Keratinocyte (primary cell): ENCODE data around the gene ZNF862. TPM values are rescaled to one million over a fixed set of nuclear protein-coding genes. Genes with fewer than 3 reads are reported as not detected.

ENCODE experiments used
- DNase-seq: peaks from one replicate; pipeline ENCODE4 v3.0.0-alpha.2; 2011; ENCODE audit warnings: low read depth, missing footprints, low spot score
- FAIRE-seq: peaks from 2 replicates; lab custom pipeline; 2011; peaks lifted over from hg19 to GRCh38; lab: Jason Lieb, UNC
- H2AFZ ChIP-seq: 2 replicates; pipeline ENCODE4 v1.6.0; 2012; ENCODE audit warnings: low read length, control low read depth, inconsistent platforms; ENCODE audit not compliant: control insufficient read depth
- H3K27ac ChIP-seq: 2 replicates; pipeline ENCODE4 v1.5.1; 2011; ENCODE audit warnings: low read length; ENCODE audit not compliant: control insufficient read depth, insufficient read depth
- H3K27me3 ChIP-seq: 3 replicates; pipeline ENCODE4 v1.6.0; 2011; ENCODE audit warnings: low read length; ENCODE audit not compliant: control insufficient read depth, insufficient read depth; ENCODE audit errors: extremely low read depth
- H3K36me3 ChIP-seq, 2 experiments: 2 replicates in 1 of 2; 3 replicates in 1 of 2; pipeline ENCODE4 v1.5.1; 2011; ENCODE audit warnings: low read length in 2 of 2, mild to moderate bottlenecking in 1 of 2; ENCODE audit not compliant: control insufficient read depth in 2 of 2, insufficient read depth in 2 of 2; ENCODE audit errors: extremely low read depth in 1 of 2
- H3K4me1 ChIP-seq: 3 replicates; pipeline ENCODE4 v1.5.1; 2011; ENCODE audit warnings: low read length; ENCODE audit not compliant: control insufficient read depth, insufficient read depth; ENCODE audit errors: extremely low read depth
- H3K4me2 ChIP-seq: 3 replicates; pipeline ENCODE4 v1.6.0; 2011; ENCODE audit warnings: low read depth, low read length; ENCODE audit not compliant: control insufficient read depth, insufficient read depth; ENCODE audit errors: extremely low read depth
- H3K4me3 ChIP-seq, 3 experiments: fragments of 200-600 bp in 1 of 3; sonication (generic) in 1 of 3; 2 replicates in 2 of 3; 3 replicates in 1 of 3; pipeline ENCODE4 v1.5.1; 2011 to 2016; ENCODE audit warnings: low read length in 3 of 3, mild to moderate bottlenecking in 3 of 3, control low read depth in 2 of 3, inconsistent platforms in 1 of 3, low read depth in 1 of 3, mixed read lengths in 1 of 3, mixed run types in 1 of 3, moderate library complexity in 1 of 3; ENCODE audit not compliant: control insufficient read depth in 2 of 3, insufficient read depth in 2 of 3; ENCODE audit errors: extremely low read depth in 1 of 3
- H3K79me2 ChIP-seq: 2 replicates; pipeline ENCODE4 v1.6.0; 2012; ENCODE audit warnings: low read length; ENCODE audit not compliant: control insufficient read depth, insufficient read depth
- H3K9ac ChIP-seq: 3 replicates; pipeline ENCODE4 v1.6.0; 2011; ENCODE audit warnings: low read length; ENCODE audit not compliant: control insufficient read depth, insufficient read depth; ENCODE audit errors: extremely low read depth
- H3K9me1 ChIP-seq: 3 replicates; pipeline ENCODE4 v1.6.0; 2011; ENCODE audit warnings: low read length; ENCODE audit not compliant: control insufficient read depth, insufficient read depth; ENCODE audit errors: extremely low read depth
- H3K9me3 ChIP-seq: 2 replicates; pipeline ENCODE4 v1.5.1; 2012; ENCODE audit warnings: low read depth, low read length; ENCODE audit not compliant: control insufficient read depth
- H4K20me1 ChIP-seq: 3 replicates; pipeline ENCODE4 v1.6.0; 2011; ENCODE audit warnings: low read length; ENCODE audit not compliant: control insufficient read depth, insufficient read depth; ENCODE audit errors: extremely low read depth
- CTCF ChIP-seq, 3 experiments: IDR thresholded peaks in 1 of 3; conservative IDR thresholded peaks in 1 of 3; optimal IDR thresholded peaks in 1 of 3; 2 replicates in 2 of 3; 3 replicates in 1 of 3; pipeline versions ENCODE3 to v1.5.1; 2011; ENCODE audit warnings: low read length in 3 of 3, mild to moderate bottlenecking in 3 of 3, moderate library complexity in 2 of 3, control low read depth in 1 of 3, inconsistent platforms in 1 of 3; ENCODE audit not compliant: insufficient read depth in 2 of 3; ENCODE audit errors: extremely low read depth in 1 of 3
- EZH2 ChIP-seq: IDR thresholded peaks from one replicate; pipeline ENCODE4 v1.6.1; 2012; ENCODE audit warnings: inconsistent platforms, mild to moderate bottlenecking, low read length, moderate library complexity
- dilution Hi-C: fragments of 300-500 bp; cut with MboI; formaldehyde crosslinking; loops from one replicate; pipeline ENCODE4 v1.7.0; 2020; ENCODE audit warnings: low sequenced_read_pairs; ENCODE audit not compliant: extremely low pct_ligation_motif_present
- polyA plus RNA-seq, 5 experiments: library from polyadenylated mRNA; depleted of rRNA in 3 of 5; stranded (reverse) in 3 of 5; stranded (forward) in 1 of 5; unstranded in 1 of 5; fragments of >200 nt; gene quantifications; 1 replicate in 1 of 5; 2 replicates in 3 of 5; 3 replicates in 1 of 5; pipeline versions ENCODE4 v1.2.1 to v1.2.3, GENCODE V29; 2011 to 2012; ENCODE audit warnings: missing spikeins in 2 of 5, low read depth in 1 of 5, low replicate concordance in 1 of 5

The ZNF862 gene
- polyA plus RNA-seq, 1 donor (not counting 4 experiments of a cell fraction or from before 2014, with no cell fraction given), result 10.1 TPM

GRCh38 chr7:149881328-149882247 is 43.4 kb downstream of the ZNF862 start:
- Histone ChIP-seq H3K4me2 (no peak overlapping the region), H3K36me3 (no peaks in the 10 kb centered on the region), H3K27me3 (no peaks in the 10 kb centered on the region), H3K79me2 (no peaks in the 10 kb centered on the region), H3K4me1 (no peaks in the 10 kb centered on the region), H3K9me3 (no peaks in the 10 kb centered on the region), H3K27ac (no peak overlapping the region), H3K4me3 (no peak overlapping the region), H2AFZ (no peak overlapping the region), H4K20me1 (no peaks in the 10 kb centered on the region), H3K9ac (no peak overlapping the region), H3K9me1 (no peaks in the 10 kb centered on the region)
- dilution Hi-C loops, result no loop called here
- no peak for TF ChIP-seq EZH2
- TF ChIP-seq CTCF (optimal IDR thresholded peaks at IDR 0.05 in 1 of 3, IDR thresholded peaks at IDR 0.05 in 1 of 3, conservative IDR thresholded peaks at IDR 0.05 in 1 of 3; ENCODE audit: extremely low read depth in 1 of 3, insufficient read depth in 2 of 3, low read length in 3 of 3), result no peak
- FAIRE-seq (no peak), DNase-seq (no peak)

GRCh38 chr7:149882248-149883047 is 44.3 kb downstream of the ZNF862 start:
- Histone ChIP-seq H3K9me3 (no peaks in the 10 kb centered on the region), H3K27me3 (no peaks in the 10 kb centered on the region), H2AFZ (no peak overlapping the region), H3K9ac (no peak overlapping the region), H4K20me1 (no peaks in the 10 kb centered on the region), H3K79me2 (no peaks in the 10 kb centered on the region), H3K9me1 (no peaks in the 10 kb centered on the region), H3K4me3 (no peak overlapping the region), H3K27ac (no peak overlapping the region), H3K36me3 (no peaks in the 10 kb centered on the region), H3K4me1 (no peaks in the 10 kb centered on the region), H3K4me2 (no peak overlapping the region)
- no peak for TF ChIP-seq EZH2
- TF ChIP-seq CTCF (optimal IDR thresholded peaks at IDR 0.05 in 1 of 3, IDR thresholded peaks at IDR 0.05 in 1 of 3, conservative IDR thresholded peaks at IDR 0.05 in 1 of 3; ENCODE audit: extremely low read depth in 1 of 3, insufficient read depth in 2 of 3, low read length in 3 of 3), result no peak
- dilution Hi-C loops, result no loop called here
- FAIRE-seq, result no peak
- DNase-seq, result no peak
